ENCODE results near the gene STAMBP. TPM values are rescaled to one million over a fixed set of nuclear protein-coding genes. Genes with fewer than 3 reads are reported as not detected.

The STAMBP gene
- total and polyA plus RNA-seq, 9 of the 15 experiments (the other 6 are each of a cell fraction or from before 2014, with no cell fraction given) = 36.9 to 75.2 (median 48.8) TPM

- no peak for TF ChIP-seq CHD7 (IDR thresholded peaks at IDR 0.05; ENCODE audit: low read depth, low read length)
- TF ChIP-seq KHSRP (IDR thresholded peaks at IDR 0.05) = no peak
- no peak for TF ChIP-seq ZSCAN32 (CRISPR knock-in tag; IDR thresholded peaks at IDR 0.05)
- TF ChIP-seq NR3C1 (CRISPR knock-in tag; IDR thresholded peaks at IDR 0.05) = no peak
- no peak for TF ChIP-seq AFF1 (IDR thresholded peaks at IDR 0.05; ENCODE audit: low read depth in 1 of 2, partially characterized antibody in 2 of 2)
- no peak for TF ChIP-seq ZNF766 (CRISPR knock-in tag; conservative IDR thresholded peaks at IDR 0.05)
- no peak for TF ChIP-seq ZNF184 (CRISPR knock-in tag; IDR thresholded peaks at IDR 0.05)
- no peak for TF ChIP-seq NCOR1 (IDR thresholded peaks at IDR 0.05)
- TF ChIP-seq BRF2 (IDR thresholded peaks at IDR 0.05; ENCODE audit: borderline replicate concordance, insufficient read depth, insufficient read length) = no peak
- TF ChIP-seq POLR2AphosphoS5 (IDR thresholded peaks at IDR 0.05; ENCODE audit: control insufficient read depth, insufficient read depth, low read depth, low read length) = no peak
These were observed 6.5 kb upstream of the STAMBP start (continued) for GRCh38 chr2:73822276-73822675.
